ENCODE measurements around the gene FMR1. TPM values are rescaled to one million over a fixed set of nuclear protein-coding genes. Genes with fewer than 3 reads are reported as not detected.

Gene FMR1
- total RNA-seq, 3 donors from 2014 or later (not counting 1 experiment from before 2014, with no cell fraction given): 124 to 147 (median 127) TPM

- Histone ChIP-seq H3K4me3 (ENCODE audit: low read length) (no peak overlapping the region), H3K27ac (ENCODE audit: low read length) (no peak overlapping the region), H3K9me3 (ENCODE audit: control insufficient read depth, insufficient read depth, low read length) (no peaks in the 10 kb centered on the region), H3K36me3 (ENCODE audit: control insufficient read depth, insufficient read depth, low read length) (peaks cover 34% of the 10 kb centered on the region), H3K27me3 (ENCODE audit: control insufficient read depth, insufficient read depth, low read length) (no peaks in the 10 kb centered on the region), H3K4me1 (ENCODE audit: control insufficient read depth, insufficient read depth, low read length) (no peaks in the 10 kb centered on the region)
- peaks cover 0 to 4% of the 10 kb centered on the region in 2 donors for H3K4me1 Mint-ChIP-seq
- H3K27ac Mint-ChIP-seq: no peak overlapping the region
- H3K9me3 Mint-ChIP-seq: no peaks in the 10 kb centered on the region
- no peaks in the 10 kb centered on the region for H3K27me3 Mint-ChIP-seq (ENCODE audit: low read depth in 2 of 2)
- no peak for DNase-seq
- ATAC-seq: no peak
- TF ChIP-seq CTCF (IDR thresholded peaks at IDR 0.05): no peak
- no peak overlapping the region for H3K4me3 Mint-ChIP-seq
- 89% methylated on average over 1 of the region's 3 CpGs for WGBS (ENCODE audit: insufficient coverage)
- H3K36me3 Mint-ChIP-seq: no peaks in the 10 kb centered on the region
- intact Hi-C loops (cut with micrococcal nuclease): no loop called here
Measured at GRCh38 chrX:147935156-147935758, 23.5 kb downstream of the FMR1 start.

- peaks cover 7% of the 10 kb centered on the region for H3K36me3 Mint-ChIP-seq
- Histone ChIP-seq H3K4me1 (ENCODE audit: control insufficient read depth, insufficient read depth, low read length) (no peaks in the 10 kb centered on the region), H3K36me3 (ENCODE audit: control insufficient read depth, insufficient read depth, low read length) (peaks cover 44% of the 10 kb centered on the region), H3K27me3 (ENCODE audit: control insufficient read depth, insufficient read depth, low read length) (no peaks in the 10 kb centered on the region), H3K4me3 (ENCODE audit: low read length) (no peak overlapping the region), H3K9me3 (ENCODE audit: control insufficient read depth, insufficient read depth, low read length) (no peaks in the 10 kb centered on the region), H3K27ac (ENCODE audit: low read length) (no peak overlapping the region)
- DNase-seq: no peak
- H3K4me3 Mint-ChIP-seq: no peak overlapping the region
- H3K27me3 Mint-ChIP-seq (ENCODE audit: low read depth in 2 of 2): no peaks in the 10 kb centered on the region
- ATAC-seq: no peak
- peaks cover 0 to 7% of the 10 kb centered on the region in 2 donors for H3K4me1 Mint-ChIP-seq
- H3K27ac Mint-ChIP-seq: no peak overlapping the region
- no CpG with 5 or more reads among the region's 5 CpGs for WGBS (ENCODE audit: insufficient coverage)
- H3K9me3 Mint-ChIP-seq: no peaks in the 10 kb centered on the region
- no peak for TF ChIP-seq CTCF (IDR thresholded peaks at IDR 0.05)
- intact Hi-C loops (cut with micrococcal nuclease): no loop called here
Measured at GRCh38 chrX:147945286-147945685, 33.6 kb downstream of the FMR1 start.

GRCh38 chrX:147948531-147948930 lies 36.8 kb downstream of the FMR1 start:
- no peak for ATAC-seq
- Mint-ChIP-seq H3K36me3 (peaks cover 7% of the 10 kb centered on the region), H3K9me3 (no peaks in the 10 kb centered on the region), H3K4me1 (no peaks in the 10 kb centered on the region), H3K27ac (no peak overlapping the region), H3K27me3 (ENCODE audit: low read depth in 2 of 2) (no peaks in the 10 kb centered on the region), H3K4me3 (no peak overlapping the region)
- Histone ChIP-seq H3K4me1 (ENCODE audit: control insufficient read depth, insufficient read depth, low read length) (no peaks in the 10 kb centered on the region), H3K9me3 (ENCODE audit: control insufficient read depth, insufficient read depth, low read length) (no peaks in the 10 kb centered on the region), H3K4me3 (ENCODE audit: low read length) (no peak overlapping the region), H3K27me3 (ENCODE audit: control insufficient read depth, insufficient read depth, low read length) (no peaks in the 10 kb centered on the region), H3K36me3 (ENCODE audit: control insufficient read depth, insufficient read depth, low read length) (peaks cover 30% of the 10 kb centered on the region), H3K27ac (ENCODE audit: low read length) (no peak overlapping the region)
- WGBS (ENCODE audit: insufficient coverage): 96% methylated on average over 4 of the region's 7 CpGs
- DNase-seq: no peak
- intact Hi-C loops (cut with micrococcal nuclease): no loop called here
- TF ChIP-seq CTCF (IDR thresholded peaks at IDR 0.05): no peak

- Mint-ChIP-seq H3K4me1 (no peaks in the 10 kb centered on the region), H3K27ac (no peak overlapping the region), H3K36me3 (peaks cover 7% of the 10 kb centered on the region), H3K9me3 (no peaks in the 10 kb centered on the region), H3K4me3 (no peak overlapping the region), H3K27me3 (ENCODE audit: low read depth in 2 of 2) (no peaks in the 10 kb centered on the region)
- Histone ChIP-seq H3K27ac (ENCODE audit: low read length) (no peak overlapping the region), H3K4me1 (ENCODE audit: control insufficient read depth, insufficient read depth, low read length) (no peaks in the 10 kb centered on the region), H3K9me3 (ENCODE audit: control insufficient read depth, insufficient read depth, low read length) (no peaks in the 10 kb centered on the region), H3K27me3 (ENCODE audit: control insufficient read depth, insufficient read depth, low read length) (no peaks in the 10 kb centered on the region), H3K4me3 (ENCODE audit: low read length) (no peak overlapping the region), H3K36me3 (ENCODE audit: control insufficient read depth, insufficient read depth, low read length) (peaks cover 19% of the 10 kb centered on the region)
- no CpG with 5 or more reads among the region's 1 CpG for WGBS (ENCODE audit: insufficient coverage)
- no peak for TF ChIP-seq CTCF (IDR thresholded peaks at IDR 0.05)
- DNase-seq: no peak
- ATAC-seq: no peak
- intact Hi-C loops (cut with micrococcal nuclease): no loop called here
Measured at GRCh38 chrX:147950352-147950751, 38.6 kb downstream of the FMR1 start.
